WTC11 (cell line): ENCODE data around the gene TM9SF3.

Experiments used
- AFF4 ChIP-seq: sonication (generic); formaldehyde crosslinking; IDR thresholded peaks from 2 replicates; pipeline ENCODE4 v1.8.1; 2023; ENCODE audit warnings: mild to moderate bottlenecking, missing genetic modification reagents, borderline replicate concordance
- ATF3 ChIP-seq: sonication (generic); formaldehyde crosslinking; conservative IDR thresholded peaks from 2 replicates; pipeline ENCODE4 v1.8.1; 2022; ENCODE audit warnings: mild to moderate bottlenecking, missing genetic modification reagents
- ATF6 ChIP-seq: sonication (generic); formaldehyde crosslinking; IDR thresholded peaks from 2 replicates; pipeline ENCODE4 v1.8.1; 2023; ENCODE audit warnings: mild to moderate bottlenecking, missing genetic modification reagents
- CREB1 ChIP-seq: sonication (generic); formaldehyde crosslinking; IDR thresholded peaks from 2 replicates; pipeline ENCODE4 v1.8.0; 2023; ENCODE audit warnings: mild to moderate bottlenecking, missing genetic modification reagents
- JUN ChIP-seq: sonication (generic); formaldehyde crosslinking; IDR thresholded peaks from 2 replicates; pipeline ENCODE4 v1.8.0; 2023; ENCODE audit warnings: mild to moderate bottlenecking, missing genetic modification reagents
- MAX ChIP-seq: sonication (generic); formaldehyde crosslinking; IDR thresholded peaks from 2 replicates; pipeline ENCODE4 v1.8.0; 2022; ENCODE audit warnings: mild to moderate bottlenecking, missing genetic modification reagents
- NFYB ChIP-seq: sonication (generic); formaldehyde crosslinking; conservative IDR thresholded peaks from 2 replicates; pipeline ENCODE4 v1.8.0; 2022; ENCODE audit warnings: low read depth, missing genetic modification reagents
- RORB ChIP-seq: fragments of 250-450 bp; sonication (Bioruptor Pico); IDR thresholded peaks from 2 replicates; pipeline ENCODE4 v1.9.0; 2021; ENCODE audit warnings: mild to moderate bottlenecking
- STAT6 ChIP-seq: sonication (generic); formaldehyde crosslinking; conservative IDR thresholded peaks from 2 replicates; pipeline ENCODE4 v1.8.1; 2023; ENCODE audit warnings: mild to moderate bottlenecking, low read depth, missing genetic modification reagents, moderate library complexity
- TEAD4 ChIP-seq: sonication (generic); formaldehyde crosslinking; IDR thresholded peaks from 2 replicates; pipeline ENCODE4 v1.8.0; 2022; ENCODE audit warnings: mild to moderate bottlenecking, missing genetic modification reagents
- TF ChIP-seq, protein P1 (sequence below): fragments of 200-600 bp; IDR thresholded peaks from 2 replicates; pipeline ENCODE4 v1.8.0; 2022; ENCODE audit warnings: antibody characterized with exemption

- TF ChIP-seq MAX (CRISPR knock-in tag) (no peak), STAT6 (CRISPR knock-in tag) (no peak), RORB (CRISPR knock-in tag) (no peak), ATF6 (CRISPR knock-in tag) (no peak), TEAD4 (CRISPR knock-in tag) (no peak), AFF4 (CRISPR knock-in tag) (no peak), ATF3 (CRISPR knock-in tag) (no peak), JUN (no peak), NFYB (no peak), CREB1 (CRISPR knock-in tag) (no peak)
- TF ChIP-seq, protein P1, sequence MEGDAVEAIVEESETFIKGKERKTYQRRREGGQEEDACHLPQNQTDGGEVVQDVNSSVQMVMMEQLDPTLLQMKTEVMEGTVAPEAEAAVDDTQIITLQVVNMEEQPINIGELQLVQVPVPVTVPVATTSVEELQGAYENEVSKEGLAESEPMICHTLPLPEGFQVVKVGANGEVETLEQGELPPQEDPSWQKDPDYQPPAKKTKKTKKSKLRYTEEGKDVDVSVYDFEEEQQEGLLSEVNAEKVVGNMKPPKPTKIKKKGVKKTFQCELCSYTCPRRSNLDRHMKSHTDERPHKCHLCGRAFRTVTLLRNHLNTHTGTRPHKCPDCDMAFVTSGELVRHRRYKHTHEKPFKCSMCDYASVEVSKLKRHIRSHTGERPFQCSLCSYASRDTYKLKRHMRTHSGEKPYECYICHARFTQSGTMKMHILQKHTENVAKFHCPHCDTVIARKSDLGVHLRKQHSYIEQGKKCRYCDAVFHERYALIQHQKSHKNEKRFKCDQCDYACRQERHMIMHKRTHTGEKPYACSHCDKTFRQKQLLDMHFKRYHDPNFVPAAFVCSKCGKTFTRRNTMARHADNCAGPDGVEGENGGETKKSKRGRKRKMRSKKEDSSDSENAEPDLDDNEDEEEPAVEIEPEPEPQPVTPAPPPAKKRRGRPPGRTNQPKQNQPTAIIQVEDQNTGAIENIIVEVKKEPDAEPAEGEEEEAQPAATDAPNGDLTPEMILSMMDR = no peak
Measured at GRCh38 chr10:96591946-96592345, 5.1 kb upstream of the TM9SF3 start.
